HG02588 (cell line): ENCODE measurements around the gene PEX10.

Source experiments
- ATAC-seq: cut with Tn5 transposase; IDR thresholded peaks from one replicate; pipeline ENCODE4 v1.9.1; 2021; ENCODE audit warnings: mild to moderate bottlenecking, moderate library complexity; ENCODE audit not compliant: unreplicated experiment

PEX10 gene

DNA sequence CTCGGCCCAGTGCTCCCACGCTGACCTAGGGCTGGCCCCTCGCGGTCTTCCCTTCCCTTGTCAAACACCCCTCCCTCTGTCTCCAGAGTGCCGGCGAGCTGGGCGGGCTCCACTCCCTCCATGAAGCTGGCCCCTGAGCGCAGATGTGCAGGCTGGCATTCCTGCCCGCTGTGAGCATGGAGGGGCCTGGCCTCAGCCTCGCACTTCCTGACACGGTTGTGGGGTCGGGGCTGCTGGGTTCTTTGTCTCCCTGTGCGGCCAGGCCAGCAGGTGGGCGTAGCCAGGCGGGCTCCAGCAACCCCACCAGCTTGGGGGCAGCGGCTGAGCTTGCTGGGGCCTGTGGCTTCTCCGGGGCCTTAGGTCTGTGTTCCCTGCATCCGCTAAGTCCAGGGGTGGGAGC lies 14.2 kb upstream of the PEX10 start:
- ATAC-seq = no peak

DNA sequence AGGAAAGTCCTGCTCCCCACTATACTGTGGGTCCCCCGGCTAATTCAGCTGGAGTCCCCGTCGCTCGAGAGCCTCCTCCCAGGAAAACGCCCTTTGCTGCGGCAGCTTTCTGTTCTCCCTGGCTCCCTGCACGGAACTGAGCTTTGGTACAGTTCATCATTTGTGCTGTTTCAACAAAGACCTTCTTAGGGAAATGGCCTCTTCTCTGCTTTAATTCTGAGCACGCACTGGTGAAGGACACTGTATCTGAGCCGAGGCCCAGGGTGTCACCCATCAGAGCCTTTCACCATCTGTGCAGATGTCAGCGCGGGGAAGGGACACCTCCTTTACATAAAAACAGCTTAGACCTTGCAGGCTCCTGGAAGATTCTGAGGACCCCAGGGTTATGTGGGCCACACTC lies 13.5 kb upstream of the PEX10 start:
- ATAC-seq = no peak

DNA sequence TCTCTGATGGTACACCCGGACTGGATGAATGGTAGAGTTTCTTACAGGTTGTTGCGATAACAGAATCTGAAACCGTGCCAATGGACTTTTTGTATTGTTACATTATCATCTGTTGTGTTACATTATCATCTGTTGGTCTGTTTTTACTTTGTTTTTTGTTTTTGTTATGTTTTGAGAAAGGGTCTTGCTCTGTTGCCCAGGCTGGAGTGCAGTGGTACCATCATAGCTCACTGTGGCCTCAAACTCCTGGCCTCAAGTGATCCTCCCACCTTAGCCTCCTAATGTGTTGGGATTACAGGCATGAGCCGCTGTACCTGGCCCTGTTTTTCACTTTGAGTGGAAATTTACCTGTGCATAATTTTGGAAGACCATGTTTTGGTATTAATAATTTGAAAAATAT lies 10.2 kb upstream of the PEX10 start:
- no peak for ATAC-seq

DNA sequence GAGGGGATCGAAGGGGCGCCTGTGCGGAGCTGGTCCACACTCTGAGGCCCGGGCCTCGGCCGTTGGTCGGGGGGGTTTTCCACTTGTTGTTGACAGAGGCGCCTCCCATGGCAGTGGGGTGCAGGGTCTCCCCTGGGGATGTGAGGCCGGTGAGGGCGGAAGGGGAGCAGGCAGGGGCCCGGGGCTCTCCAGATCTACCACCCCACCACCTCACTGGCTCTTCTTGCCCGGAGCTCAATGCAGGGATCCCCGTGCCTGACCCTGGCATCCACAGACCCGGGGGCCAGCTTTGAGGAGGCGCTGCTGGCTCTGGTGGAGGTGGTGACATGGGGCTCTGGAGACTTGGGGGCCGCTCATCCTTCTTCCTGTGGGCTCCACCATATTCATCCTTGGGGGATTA lies 7.1 kb upstream of the PEX10 start:
- ATAC-seq = no peak

DNA sequence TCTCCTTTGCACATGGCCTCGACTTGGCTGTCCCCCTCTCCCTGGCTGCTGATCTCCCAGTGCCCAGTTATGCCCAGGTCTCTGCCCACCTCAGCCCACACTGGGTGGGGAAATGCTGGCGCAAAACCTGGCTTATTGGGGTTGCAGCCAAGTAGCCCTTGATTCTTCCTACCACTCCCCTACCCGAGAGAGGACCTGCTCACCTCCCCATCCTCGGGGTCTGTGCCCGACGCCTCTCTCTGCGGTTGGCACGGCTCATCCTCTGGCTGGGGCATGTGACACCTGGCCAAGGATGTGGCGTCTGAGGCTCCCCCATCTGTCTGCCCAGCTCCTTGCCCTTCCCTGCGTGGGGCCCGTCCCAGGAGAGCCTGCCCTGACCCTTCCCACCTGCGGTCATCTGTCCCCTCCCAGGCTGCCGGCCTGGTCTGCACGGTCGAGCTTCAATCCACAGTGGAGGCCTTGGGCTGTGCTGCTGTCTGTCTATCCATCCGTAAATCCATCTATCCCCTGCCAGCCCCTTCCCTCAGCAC lies 6.5 kb upstream of the PEX10 start:
- no peak for ATAC-seq

DNA sequence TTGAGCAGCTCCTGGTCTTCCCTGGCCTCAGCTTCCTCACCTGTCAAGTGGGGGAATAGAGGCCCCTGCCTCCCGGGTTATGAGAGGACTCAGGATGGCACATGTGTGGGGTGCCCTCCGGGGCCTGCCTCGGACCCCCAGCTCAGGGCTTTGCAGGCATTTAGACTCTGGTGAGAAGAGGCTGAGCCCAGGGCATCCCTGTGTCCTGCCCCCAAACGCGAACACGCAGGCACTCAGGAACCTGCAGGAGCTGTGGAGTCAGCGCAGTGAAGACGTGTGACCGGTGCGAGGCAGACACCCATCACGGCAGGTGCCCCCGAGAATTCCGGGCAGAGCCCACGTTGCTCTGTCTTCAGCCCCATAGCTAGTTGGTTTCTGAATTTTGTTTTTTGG lies 5.5 kb upstream of the PEX10 start:
- no peak for ATAC-seq

DNA sequence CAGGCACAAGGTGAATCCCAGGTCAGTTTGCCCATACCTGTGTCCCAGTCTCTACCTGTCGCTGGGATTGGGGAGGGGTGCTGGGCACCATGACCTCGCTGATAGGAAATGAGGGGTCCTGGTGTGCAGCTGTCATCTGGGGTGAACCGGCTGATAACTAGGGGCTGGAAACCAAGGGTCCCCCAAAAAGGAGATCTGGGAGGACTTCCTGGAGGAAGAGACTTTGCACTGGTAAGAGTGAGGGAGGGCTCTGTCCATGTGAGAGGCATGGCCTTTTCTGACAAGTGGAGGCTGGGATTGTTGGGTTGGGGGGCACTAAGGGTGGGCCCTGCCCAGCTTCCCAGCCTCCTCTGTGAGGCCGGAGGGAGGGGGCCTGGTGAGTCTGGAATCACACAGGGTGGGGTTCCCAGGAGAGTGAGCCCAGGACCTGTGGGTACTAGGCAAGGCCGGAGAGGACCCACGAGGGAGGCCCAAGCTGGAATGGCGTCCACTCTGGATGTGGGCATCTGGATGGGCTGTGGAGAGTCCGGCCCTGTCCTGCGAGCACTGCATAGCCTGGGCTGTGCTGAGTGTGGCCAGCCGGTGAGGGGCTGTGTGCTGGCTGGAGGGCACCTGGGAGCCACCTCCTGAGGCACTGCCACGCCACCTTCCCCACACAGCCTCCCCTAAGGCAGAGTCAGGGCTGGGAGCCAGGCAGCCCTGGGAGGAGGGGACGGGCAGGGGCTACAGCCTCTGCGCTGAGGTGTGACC lies 4.9 kb upstream of the PEX10 start:
- no peak for ATAC-seq

DNA sequence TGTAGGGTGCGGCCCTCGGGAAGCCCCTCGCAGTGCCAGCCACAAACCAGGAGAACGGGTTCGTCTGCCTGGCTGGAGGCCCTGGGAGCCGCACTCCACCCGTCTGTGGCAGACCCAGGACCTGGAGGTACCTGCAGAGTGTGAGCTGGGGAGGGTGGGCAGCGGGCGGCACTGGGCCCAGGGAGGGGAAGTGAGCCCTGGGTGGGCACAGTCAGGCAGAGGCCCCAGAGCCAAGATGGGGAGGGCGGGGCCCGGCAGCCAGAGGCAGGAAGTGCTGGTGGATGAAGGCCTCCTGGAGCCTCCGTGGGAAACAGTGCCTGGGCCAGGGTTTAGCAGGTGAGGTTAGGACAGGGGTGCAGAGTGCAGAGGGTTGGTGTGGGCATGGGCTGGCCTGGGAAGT lies 4.0 kb upstream of the PEX10 start:
- no peak for ATAC-seq

DNA sequence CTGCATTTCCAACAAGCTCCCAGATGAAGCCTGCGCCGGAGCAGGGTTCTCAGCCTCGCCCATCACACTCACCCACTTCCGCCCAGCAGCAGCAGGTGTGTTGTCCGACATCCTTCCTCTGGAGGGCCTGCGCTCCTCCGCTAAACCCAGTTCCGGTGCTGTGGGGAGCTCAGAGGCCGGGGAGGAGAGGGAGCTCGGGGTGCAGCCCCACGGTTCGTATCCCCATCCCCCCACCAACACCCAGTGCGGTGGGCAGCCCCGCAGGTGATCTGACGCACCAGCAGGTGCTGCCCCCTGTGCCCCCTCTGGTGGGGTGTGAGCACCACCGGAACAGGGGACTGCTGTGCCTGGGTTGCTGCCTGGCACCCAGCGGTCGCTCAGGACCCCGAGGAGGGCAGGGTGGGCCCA lies 3.4 kb upstream of the PEX10 start:
- no peak for ATAC-seq

DNA sequence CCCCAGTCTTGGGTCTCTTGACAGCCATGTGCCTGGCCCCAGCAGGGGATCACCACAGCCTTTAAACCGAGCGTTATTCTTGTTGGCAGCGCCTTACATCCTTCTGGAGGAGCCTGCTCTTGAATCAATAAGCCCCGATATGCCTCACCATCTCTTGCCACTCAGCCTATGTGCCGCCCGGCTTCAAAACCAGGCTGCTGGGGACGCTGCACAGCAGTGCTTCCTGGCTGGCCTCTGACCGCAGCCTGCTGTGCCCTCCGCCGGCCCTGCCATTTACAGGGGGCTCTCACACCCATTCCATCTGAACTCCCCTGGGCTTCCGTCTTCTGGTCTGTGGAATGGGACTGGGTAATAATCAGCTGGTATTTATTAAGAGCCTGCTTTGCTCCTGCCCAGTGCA lies 3.0 kb upstream of the PEX10 start:
- ATAC-seq = no peak

DNA sequence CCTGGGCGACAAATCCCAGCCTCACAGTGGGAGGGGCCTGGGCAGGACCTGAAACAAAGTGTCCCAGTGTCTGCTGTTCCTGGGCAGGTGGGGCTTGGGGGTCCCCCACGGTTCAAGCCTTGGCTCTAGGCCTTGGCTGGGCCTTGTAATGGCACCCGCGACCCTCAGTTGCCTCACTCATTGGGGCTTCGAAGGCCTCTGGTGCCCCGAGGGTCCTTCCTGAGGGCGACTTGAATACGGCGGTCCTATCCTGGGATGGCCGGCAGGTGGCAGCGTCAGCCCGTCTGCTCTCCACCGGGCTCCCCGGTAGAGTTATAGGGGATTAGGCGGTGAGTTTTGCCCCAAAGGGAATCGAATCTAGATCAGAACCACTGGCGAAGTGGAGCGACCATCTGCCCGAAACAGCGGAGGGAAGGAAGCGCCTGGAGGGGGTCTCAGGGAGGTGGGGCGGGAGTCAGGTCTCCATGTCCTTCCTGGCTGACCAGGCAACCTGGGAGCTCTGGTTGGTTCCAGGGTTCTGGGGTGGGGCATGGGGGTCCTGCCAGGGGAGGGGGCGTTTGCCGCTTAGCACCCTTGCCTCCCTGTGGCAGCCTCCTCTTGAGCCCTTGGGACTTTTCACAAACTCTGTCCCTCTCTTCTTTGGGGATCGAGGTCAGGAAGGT lies 2.1 kb upstream of the PEX10 start:
- ATAC-seq = no peak

DNA sequence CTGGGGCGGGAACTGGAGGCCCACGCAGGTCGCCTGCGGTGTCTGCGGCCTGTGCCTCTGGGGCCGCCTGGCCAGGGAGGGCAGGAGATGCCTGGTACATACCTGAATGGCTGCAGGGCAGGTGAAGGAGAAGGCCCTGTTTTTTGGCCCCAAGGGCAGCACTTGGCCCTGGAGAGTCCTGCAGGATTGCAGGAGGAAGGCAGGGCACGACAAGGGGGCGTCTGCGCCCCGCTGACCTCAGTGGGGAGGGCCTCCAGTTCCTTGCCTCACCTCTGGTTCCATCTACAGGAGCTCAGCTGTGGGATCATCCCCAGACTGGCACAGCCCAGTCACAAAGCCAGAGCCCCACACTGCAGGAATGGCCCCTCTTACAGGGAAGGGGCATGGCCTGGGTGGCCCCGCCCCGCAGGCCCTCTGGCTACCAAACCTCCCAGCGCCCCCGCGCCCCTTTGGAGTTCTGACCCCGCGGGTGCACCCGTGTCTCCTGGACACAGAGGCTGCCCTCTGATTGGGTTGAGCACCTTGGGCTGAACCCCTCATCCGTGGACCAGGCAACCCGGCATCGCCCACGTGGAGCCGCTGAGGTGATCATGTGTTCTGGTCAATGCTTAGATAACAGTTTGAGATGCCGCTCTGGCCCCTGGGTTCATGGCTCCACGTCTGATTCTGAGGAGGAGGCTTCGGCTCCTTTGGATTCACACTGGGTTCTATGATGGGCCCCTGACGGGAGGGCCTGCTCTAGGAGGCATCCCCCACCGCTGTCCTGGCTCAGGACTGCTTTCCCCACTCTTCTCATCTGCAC lies 1.3 kb upstream of the PEX10 start:
- no peak for ATAC-seq

DNA sequence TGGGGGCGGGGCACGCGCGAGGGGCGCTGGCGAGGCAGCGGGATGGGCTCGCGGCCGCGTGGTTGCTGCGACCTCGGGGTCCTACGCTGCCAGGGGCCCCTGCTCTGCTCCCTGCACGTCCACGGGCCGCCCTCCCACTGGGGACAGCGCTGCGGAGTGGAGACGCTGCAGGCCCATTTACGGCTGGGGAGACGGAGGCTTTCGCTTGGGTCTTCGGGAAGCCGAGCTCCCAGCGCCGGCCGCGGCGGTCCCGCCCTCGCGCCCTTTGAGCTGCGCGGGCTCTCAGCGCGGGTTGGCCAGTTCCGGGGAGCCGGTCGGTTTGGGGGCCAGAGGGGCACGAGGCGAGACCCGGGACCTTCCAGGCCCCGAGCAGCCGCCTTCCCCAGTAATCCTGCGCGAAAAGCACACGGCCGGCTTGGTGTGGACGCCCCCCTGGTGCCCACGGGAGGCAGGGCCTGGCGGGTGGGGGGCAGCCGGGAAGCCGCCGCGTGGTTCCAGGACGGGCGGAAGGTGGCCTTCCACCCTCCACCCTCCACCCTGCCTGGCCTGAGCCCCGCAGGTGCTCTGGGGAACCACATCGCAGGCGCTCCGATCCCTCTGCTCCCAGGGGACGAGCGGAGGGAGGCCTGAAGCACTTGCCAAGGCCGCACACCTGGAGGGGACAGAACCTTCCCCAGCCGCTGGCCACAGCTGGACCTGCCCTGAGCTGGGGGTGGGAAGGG lies 570 bp upstream of the PEX10 start:
- peak; percentile 15 for ATAC-seq

DNA sequence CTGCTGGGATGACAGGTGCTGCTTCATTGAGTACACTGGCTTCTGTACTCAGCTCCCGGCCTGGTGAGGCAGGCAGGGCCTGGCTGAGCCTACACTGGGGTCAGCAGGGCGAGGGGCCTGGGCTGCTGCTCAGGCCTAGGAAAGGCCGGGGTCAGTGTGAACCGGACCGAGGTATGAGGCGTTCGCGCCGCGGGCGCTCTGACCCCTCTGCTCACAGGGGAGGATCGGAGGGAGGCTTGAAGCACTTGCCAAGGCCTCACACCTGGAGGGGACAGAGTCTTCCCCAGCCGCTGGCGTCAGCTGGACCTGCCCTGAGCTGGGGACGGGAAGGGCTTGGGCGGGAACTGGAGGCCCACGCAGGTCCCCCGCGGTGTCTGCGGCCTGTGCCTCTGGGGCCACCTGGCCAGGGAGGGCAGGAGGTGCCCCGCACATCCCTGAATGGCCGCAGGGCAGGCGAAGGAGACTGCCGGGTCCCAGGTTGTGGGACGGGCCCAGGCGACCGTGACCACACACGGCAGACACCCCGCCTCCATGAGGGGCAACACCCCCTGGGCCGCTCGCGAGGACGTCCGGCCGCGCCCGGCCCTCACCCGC lies 466 bp downstream of the PEX10 start:
- ATAC-seq = peak; percentile 22

DNA sequence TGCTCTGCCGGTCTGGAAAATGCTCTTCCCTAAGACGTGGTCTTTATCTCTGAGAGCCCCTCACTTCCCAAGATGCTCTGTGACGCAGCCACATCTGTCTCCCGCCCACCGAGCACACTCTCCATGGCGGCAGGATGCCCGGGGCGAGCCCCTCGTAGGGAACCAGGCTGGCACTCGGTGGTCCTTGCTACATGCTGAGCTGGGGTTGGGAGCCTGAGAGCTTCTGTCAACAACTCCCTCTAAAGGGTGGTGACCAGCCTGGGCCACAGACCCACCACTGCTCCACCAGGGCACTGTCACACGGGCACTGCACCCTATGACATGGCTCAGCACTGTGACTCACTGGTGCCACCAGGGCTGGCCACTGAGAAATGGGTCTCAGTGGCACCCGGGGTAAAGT lies 2.6 kb downstream of the PEX10 start:
- no peak for ATAC-seq

DNA sequence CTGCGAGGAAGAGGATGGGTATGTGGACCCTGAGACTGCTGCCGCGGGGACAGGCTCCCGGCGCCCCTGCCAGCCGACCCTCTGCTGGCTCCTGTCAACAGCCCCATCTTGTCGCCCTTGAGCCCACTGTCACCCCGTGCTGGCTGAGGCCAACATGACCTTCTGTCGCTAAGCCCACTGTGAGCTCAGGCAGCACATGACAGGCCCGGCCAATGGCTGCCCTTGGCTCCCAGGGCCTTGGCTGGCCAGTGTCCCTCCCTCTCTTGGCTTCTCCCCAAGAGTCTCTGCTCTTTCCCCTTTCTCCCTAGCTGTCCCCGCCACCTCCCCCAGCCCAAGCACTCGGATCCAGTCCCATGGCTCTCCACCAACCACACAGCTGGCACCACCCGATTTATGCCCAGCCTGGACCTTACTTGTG lies 3.5 kb downstream of the PEX10 start:
- no peak for ATAC-seq

DNA sequence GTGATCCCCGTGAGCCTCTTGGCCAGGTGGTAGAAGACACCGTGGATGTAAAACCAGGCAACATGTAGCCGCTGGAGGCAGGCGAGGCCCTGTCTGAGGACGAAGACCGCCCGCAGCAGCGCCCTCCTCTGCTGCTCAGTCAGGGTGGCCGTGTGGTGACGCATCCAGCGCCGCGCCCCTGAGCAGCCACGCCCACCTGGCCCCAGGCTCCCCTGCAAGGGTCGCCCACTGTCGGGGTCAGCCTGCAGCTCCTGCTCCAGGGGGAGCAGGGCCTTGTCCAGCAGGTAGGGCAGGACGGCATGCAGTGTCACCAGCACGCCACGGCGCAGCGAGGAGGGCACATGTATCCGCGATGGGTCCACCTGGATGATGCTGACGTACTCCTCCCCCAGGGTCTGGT lies 3.9 kb downstream of the PEX10 start:
- ATAC-seq = no peak

DNA sequence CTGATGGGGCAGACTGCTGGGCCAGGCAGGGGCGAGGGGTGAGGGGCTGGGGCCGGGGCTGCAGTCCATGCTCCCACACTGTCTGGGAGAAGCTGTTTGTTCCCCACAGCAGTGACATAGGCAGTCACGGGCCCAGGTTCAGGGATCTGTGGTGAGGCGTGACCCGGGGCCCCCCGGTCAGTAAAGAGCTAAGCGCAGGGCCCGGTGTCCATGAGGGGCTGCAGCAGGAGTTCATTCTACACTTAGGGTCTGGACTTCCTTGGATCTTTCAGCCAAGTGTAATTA lies 4.4 kb downstream of the PEX10 start:
- no peak for ATAC-seq

DNA sequence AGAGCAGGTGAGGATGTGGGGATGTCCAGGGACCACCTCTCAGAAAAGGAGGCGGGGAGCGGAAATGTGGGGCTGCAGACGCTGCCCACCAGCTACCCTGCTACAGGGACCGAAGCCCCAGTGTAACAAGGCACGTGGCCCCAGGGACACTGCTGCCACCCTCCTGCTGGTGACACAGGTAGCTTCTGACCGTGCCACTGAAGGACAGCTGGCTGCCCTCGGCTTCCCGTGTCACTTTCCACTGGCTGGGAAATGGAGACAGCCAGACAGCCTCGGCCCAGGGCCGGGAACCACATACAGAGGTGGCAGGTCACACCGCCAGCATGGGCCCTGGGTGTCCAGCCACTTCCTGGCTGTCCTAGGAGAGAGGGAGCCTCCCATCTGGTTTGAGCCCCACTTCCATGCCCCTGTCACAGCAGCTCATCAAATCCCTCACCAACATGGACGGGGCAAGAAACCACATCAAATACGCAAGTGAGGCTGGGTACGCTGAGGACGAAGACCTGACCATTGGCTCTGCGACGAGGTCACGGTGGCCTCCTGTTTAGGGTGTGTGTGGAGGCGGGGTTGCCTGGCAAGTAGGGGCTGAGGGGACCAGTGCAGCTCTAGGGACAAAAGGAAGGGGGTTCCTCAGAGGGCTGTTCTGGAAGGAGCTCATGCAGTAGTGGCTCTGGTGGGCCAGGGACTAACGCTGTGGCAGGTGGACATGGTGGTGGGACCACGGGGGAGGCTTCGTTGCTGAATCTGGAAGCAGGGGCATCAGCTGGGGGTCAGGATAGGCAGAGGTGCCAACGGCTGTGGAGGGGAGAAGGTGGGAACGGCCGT lies 5.0 kb downstream of the PEX10 start:
- ATAC-seq = no peak

DNA sequence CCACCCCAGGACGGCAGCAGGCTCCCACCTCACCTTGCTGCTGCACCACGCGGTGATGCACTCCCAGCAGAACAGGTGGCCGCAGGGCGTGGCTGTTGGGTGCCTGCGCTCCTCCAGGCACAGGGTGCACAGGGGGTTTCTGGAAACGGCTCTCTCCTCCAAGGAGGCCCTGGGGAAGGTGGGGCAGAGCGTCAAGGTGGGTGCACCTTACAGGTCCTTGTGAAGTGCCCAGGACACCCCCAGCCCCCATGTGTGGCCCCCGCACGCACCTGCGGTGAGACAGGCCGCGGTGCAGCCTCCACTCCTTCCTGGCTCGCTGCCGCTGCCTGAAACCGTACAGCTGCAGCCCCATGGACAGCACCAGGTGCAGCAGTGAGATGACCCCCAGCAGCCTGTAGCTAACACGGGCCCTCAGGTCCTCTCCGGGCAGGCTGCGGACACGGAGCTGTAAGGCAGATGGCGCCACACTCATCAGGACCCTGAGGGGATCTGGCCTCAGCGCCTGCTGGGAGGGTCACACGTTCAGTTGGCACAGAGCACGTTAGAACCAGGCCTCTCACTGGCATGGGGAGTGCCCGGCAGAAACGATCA lies 5.8 kb downstream of the PEX10 start:
- ATAC-seq = no peak
